CD4-positive, CD25-positive, alpha-beta regulatory T cell (primary cell): ENCODE data around the gene LMNB1. TPM values are rescaled to one million over a fixed set of nuclear protein-coding genes. Genes with fewer than 3 reads are reported as not detected.
A peak's percentile ranks its signal among the peaks of the same experiment; 100 is the strongest.
"Not testable (repeated sequence)": the region's sequence is repeated elsewhere in the genome, so short reads cannot be mapped to it uniquely, and the experiment has no call there.

Experiments
- ATAC-seq, 2 donors: fragments of 150-1000 bp; cut with Tn5 transposase; one replicate each; pipeline ENCODE4 v1.10.0; 2021; ENCODE audit warnings: low read depth in 2 of 2, moderate number of reproducible peaks in 2 of 2, moderate library complexity in 1 of 2
- DNase-seq, 3 donors: peaks; one replicate each; pipeline versions ENCODE4 v3.0.0 to v3.0.0-alpha.2; 2012 to 2022; ENCODE audit warnings: mixed read lengths in 1 of 3
- H3K27ac ChIP-seq: one replicate; pipeline ENCODE4 v1.7.0; 2013; ENCODE audit warnings: mild to moderate bottlenecking, low read length; ENCODE audit not compliant: insufficient read depth, poor library complexity, severe bottlenecking
- H3K27me3 ChIP-seq: one replicate; pipeline ENCODE4 v1.7.0; 2013; ENCODE audit warnings: low read length; ENCODE audit not compliant: control insufficient read depth, insufficient read depth
- H3K36me3 ChIP-seq: one replicate; pipeline ENCODE4 v1.7.0; 2013; ENCODE audit warnings: mild to moderate bottlenecking, low read length, moderate library complexity; ENCODE audit not compliant: control insufficient read depth, insufficient read depth
- H3K4me1 ChIP-seq: 2 replicates; pipeline ENCODE4 v1.7.0; 2013; ENCODE audit warnings: mild to moderate bottlenecking, low read length; ENCODE audit not compliant: insufficient read depth, control insufficient read depth, poor library complexity, severe bottlenecking
- H3K4me3 ChIP-seq: one replicate; pipeline ENCODE4 v1.7.0; 2013; ENCODE audit warnings: low read depth, mild to moderate bottlenecking, low read length, moderate library complexity
- H3K9me3 ChIP-seq, 2 experiments: 1 replicate in 1 of 2; 2 replicates in 1 of 2; pipeline ENCODE4 v1.7.0; 2013; ENCODE audit warnings: low read length in 2 of 2, mild to moderate bottlenecking in 1 of 2, moderate library complexity in 1 of 2; ENCODE audit not compliant: control insufficient read depth in 2 of 2
- H3K27ac Mint-ChIP-seq, 3 donors: one replicate each; pipeline ENCODE4 v1.8.0; 2020 to 2022; ENCODE audit warnings: mild to moderate bottlenecking in 3 of 3, mixed read lengths in 3 of 3, moderate library complexity in 2 of 3
- H3K27me3 Mint-ChIP-seq: one replicate; pipeline ENCODE4 v1.8.0; 2022; ENCODE audit warnings: mild to moderate bottlenecking, mixed read lengths
- H3K36me3 Mint-ChIP-seq: one replicate; pipeline ENCODE4 v1.8.0; 2020; ENCODE audit warnings: mixed read lengths
- H3K4me1 Mint-ChIP-seq, 4 donors: one replicate each; pipeline ENCODE4 v1.8.0; 2020 to 2022; ENCODE audit warnings: mixed read lengths in 4 of 4, mild to moderate bottlenecking in 1 of 4
- H3K4me3 Mint-ChIP-seq, 4 donors: one replicate each; pipeline ENCODE4 v1.8.0; 2020 to 2022; ENCODE audit warnings: mild to moderate bottlenecking in 4 of 4, mixed read lengths in 4 of 4, moderate library complexity in 3 of 4
- H3K9me3 Mint-ChIP-seq, 7 donors: one replicate each; pipeline ENCODE4 v1.8.0; 2020 to 2022; ENCODE audit warnings: mixed read lengths in 7 of 7, mild to moderate bottlenecking in 3 of 7, moderate library complexity in 2 of 7
- polyA plus RNA-seq, 4 donors: library from polyadenylated mRNA; unstranded; fragments of 300-500 nt; fragmentation: Illumina TruSeq; gene quantifications; one replicate each; pipeline ENCODE4 v1.2.3, GENCODE V29; 2021
- total RNA-seq: library from RNA; stranded (reverse); gene quantifications from one replicate; pipeline ENCODE4 v1.2.3, GENCODE V29; 2022

The LMNB1 gene
- total and polyA plus RNA-seq, 5 donors from 2014 or later, result 11.5 to 52.5 (median 19.4) TPM

DNA sequence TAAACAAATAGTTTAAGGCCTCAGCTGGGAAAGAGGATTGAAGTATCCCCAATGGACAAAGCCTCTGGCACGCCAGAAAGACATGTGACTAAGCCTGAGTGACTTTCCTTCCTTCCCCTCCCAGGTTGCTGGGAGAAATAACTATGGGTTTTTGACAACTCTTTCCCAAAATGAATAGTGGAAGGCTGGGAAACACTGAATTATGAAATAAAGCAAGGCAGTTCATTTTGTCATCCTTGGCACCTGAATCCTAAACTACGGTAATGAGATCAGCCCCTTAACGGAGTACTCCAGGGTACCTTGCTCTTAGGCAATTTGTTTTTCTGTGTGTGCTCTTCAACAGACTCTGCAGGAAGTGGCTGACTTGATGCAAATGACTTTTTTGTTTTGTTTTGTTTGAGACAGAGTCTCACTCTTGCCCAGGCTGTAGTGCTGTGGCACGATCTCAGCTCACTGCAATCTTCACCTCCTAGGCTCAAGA is 75.2 kb downstream of the LMNB1 start:
- no peaks in the 10 kb centered on the region for H3K36me3 ChIP-seq
- Mint-ChIP-seq H3K27me3 (no peaks in the 10 kb centered on the region), H3K36me3 (peaks cover 15% of the 10 kb centered on the region), H3K4me3 (peak overlapping the region; percentile 88 to 94 (median 89)), H3K9me3 (peaks cover 0 to 5% (median 0%) of the 10 kb centered on the region in 7 donors), H3K4me1 (peaks cover 25 to 81% (median 54%) of the 10 kb centered on the region in 4 donors), H3K27ac (peak overlapping the region; percentile 99 to 100 (median 99))
- H3K27ac ChIP-seq, result peak overlapping the region; percentile 79
- no peaks in the 10 kb centered on the region for H3K27me3 ChIP-seq
- no peaks in the 10 kb centered on the region for H3K9me3 ChIP-seq
- peak in 2 of 3 donors; percentile 69 to 85 for DNase-seq
- H3K4me1 ChIP-seq, result peaks cover 39% of the 10 kb centered on the region
- H3K4me3 ChIP-seq, result peak overlapping the region; percentile 76
- peak; percentile 88 to 89 for ATAC-seq

DNA sequence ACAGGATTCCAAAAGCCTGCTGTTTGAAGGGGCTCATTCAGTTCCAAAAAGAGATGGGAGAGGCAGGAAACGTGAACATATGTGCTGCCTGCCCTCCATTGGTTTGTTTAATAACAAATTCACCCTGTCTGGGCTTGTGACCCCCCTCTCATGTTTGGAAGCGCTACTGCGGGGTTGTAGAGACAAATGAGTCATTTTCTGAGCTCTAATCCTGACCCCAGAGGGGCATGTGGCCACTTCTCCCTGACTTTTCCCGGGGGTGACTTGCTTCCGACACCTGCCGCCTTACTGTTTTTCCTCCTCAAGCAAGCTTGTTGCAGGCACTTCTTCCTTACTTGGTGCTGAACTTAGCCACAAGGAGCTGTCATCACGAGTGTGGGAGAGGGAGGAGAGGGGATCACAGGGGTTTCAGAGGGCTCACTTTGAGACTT is 75.9 kb downstream of the LMNB1 start:
- Histone ChIP-seq H3K4me1 (peaks cover 35% of the 10 kb centered on the region), H3K4me3 (peak overlapping the region; percentile 76), H3K9me3 (no peaks in the 10 kb centered on the region), H3K27ac (peak overlapping the region; percentile 79), H3K36me3 (no peaks in the 10 kb centered on the region), H3K27me3 (no peaks in the 10 kb centered on the region)
- Mint-ChIP-seq H3K27ac (peak overlapping the region; percentile 99 to 100 (median 99)), H3K4me1 (peaks cover 18 to 76% (median 51%) of the 10 kb centered on the region in 4 donors), H3K9me3 (peaks cover 0 to 5% (median 0%) of the 10 kb centered on the region in 7 donors), H3K4me3 (peak overlapping the region; percentile 88 to 94 (median 89)), H3K36me3 (peaks cover 18% of the 10 kb centered on the region), H3K27me3 (no peaks in the 10 kb centered on the region)
- peak in 1 of 3 donors; percentile 8 for DNase-seq
- ATAC-seq, result no peak

- peak overlapping the region; percentile 99 to 100 (median 99) for H3K27ac Mint-ChIP-seq
- Histone ChIP-seq H3K27ac (peak overlapping the region; percentile 79), H3K4me1 (peaks cover 35% of the 10 kb centered on the region), H3K4me3 (peak overlapping the region; percentile 76)
- not testable (repeated sequence) for H3K9me3 ChIP-seq, H3K9me3 Mint-ChIP-seq, H3K27me3 ChIP-seq, H3K27me3 Mint-ChIP-seq, H3K36me3 ChIP-seq
- DNase-seq (peak; percentile 32 to 49 (median 42)), ATAC-seq (peak; percentile 33 to 40)
- H3K4me3 Mint-ChIP-seq, result peak overlapping the region; percentile 88 to 94 (median 89)
- peaks cover 17 to 71% (median 46%) of the 10 kb centered on the region in 4 donors for H3K4me1 Mint-ChIP-seq
- peaks cover 22% of the 10 kb centered on the region for H3K36me3 Mint-ChIP-seq
These were observed 76.8 kb downstream of the LMNB1 start for GRCh38 chr5:126853541-126854307.

DNA sequence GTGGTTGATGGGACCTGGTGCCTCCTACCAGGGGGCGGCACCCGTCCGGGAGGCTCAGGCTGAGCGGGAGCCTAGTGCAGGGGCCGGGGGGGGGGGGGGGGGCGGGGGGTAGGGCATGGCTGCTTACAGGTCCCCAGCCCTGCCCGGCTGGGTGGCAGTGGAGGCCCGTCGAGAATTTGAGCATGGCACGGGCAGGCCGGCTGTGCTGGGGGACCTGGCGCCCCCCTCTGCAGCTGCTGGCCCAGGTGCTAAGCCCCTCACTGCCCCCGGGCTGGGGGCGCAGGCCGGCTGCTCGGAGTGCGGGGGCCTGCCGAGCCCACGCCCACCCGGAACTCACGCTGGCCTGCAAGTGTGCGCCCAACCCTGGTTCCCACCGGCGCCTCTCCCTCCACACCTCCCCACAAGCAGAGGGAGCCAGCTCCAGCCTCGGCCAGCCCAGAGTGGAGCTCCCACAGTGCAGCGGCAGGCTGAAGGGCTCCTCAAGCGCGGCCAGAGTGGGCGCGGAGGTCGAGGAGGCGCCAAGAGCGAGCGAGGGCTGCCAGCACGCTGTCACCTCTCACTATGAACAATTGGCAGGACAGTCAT is 77.7 kb downstream of the LMNB1 start:
- DNase-seq (no peak), ATAC-seq (no peak)
- Mint-ChIP-seq H3K27me3 (no peaks in the 10 kb centered on the region), H3K27ac (peak overlapping the region; percentile 85 to 94 (median 92)), H3K9me3 (peaks cover 0 to 5% (median 0%) of the 10 kb centered on the region in 7 donors), H3K36me3 (peaks cover 22% of the 10 kb centered on the region), H3K4me3 (peak overlapping the region in 3 of 4 donors; percentile 59 to 78 (median 69)), H3K4me1 (peaks cover 17 to 66% (median 43%) of the 10 kb centered on the region in 4 donors)
- Histone ChIP-seq H3K27me3 (no peaks in the 10 kb centered on the region), H3K9me3 (no peaks in the 10 kb centered on the region), H3K4me3 (no peak overlapping the region), H3K4me1 (peaks cover 35% of the 10 kb centered on the region), H3K27ac (peak overlapping the region; percentile 33), H3K36me3 (no peaks in the 10 kb centered on the region)

- H3K27ac ChIP-seq, result peak overlapping the region; percentile 33
- Mint-ChIP-seq H3K9me3 (peaks cover 0 to 5% (median 0%) of the 10 kb centered on the region in 7 donors), H3K36me3 (peaks cover 22% of the 10 kb centered on the region), H3K4me3 (peak overlapping the region; percentile 5 to 78 (median 64)), H3K27me3 (no peaks in the 10 kb centered on the region), H3K4me1 (peaks cover 22 to 66% (median 46%) of the 10 kb centered on the region in 4 donors), H3K27ac (peak overlapping the region; percentile 85 to 94 (median 92))
- peaks cover 38% of the 10 kb centered on the region for H3K4me1 ChIP-seq
- ATAC-seq (no peak), DNase-seq (peak in 2 of 3 donors; percentile 15 to 53)
- no peaks in the 10 kb centered on the region for H3K9me3 ChIP-seq
- no peaks in the 10 kb centered on the region for H3K27me3 ChIP-seq
- H3K36me3 ChIP-seq, result no peaks in the 10 kb centered on the region
- peak overlapping the region; percentile 13 for H3K4me3 ChIP-seq
These were observed 78.3 kb downstream of the LMNB1 start for GRCh38 chr5:126855266-126855665.

DNA sequence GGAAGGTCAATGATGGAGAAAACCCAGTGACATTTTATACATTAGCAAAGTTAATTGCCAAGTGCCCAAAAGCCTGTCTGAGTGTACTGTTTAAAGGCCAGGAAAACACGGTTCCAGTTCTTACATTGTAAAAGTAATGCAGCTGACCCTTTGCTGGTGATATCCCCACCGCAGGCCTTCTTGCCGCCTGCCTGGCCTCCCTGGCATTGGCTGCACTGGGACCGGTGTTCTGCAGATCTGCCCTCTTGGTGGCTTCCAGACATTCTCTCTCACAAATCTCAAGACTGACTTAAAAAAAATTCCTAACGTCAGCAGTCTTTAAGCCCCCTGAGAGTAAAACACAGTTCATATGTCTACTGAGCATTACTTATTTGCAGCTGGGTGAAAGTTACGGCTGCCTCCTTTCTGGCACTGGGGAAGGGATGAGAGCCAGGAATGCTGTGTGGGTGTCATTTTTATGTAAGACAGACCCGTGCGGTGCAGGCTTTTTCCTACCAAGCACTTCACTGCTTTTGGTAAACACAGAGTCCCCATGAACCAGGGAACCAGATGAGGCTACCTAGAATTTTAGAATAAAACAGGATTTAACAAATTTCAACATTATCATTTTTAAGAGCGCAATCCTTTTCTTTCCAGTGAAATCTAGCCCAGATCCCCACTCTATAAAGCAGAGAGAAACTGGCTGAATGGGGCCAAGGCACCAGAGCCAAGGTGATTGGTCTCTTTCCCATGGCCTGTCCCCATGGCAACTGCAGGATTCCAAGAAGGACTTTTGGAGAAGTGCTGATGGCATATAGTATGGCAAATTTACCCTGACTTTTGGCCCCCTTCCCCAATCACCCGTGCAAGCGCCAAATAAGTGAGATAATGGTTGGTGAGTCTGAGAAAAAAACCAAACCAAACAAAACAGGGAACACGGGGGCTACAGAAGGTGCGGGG is 80.8 kb downstream of the LMNB1 start:
- no peak for ATAC-seq
- Histone ChIP-seq H3K27me3 (no peaks in the 10 kb centered on the region), H3K27ac (no peak overlapping the region), H3K36me3 (no peaks in the 10 kb centered on the region), H3K4me1 (peaks cover 22% of the 10 kb centered on the region), H3K9me3 (no peaks in the 10 kb centered on the region), H3K4me3 (no peak overlapping the region)
- Mint-ChIP-seq H3K27me3 (no peaks in the 10 kb centered on the region), H3K36me3 (peaks cover 26% of the 10 kb centered on the region), H3K9me3 (peaks cover 0 to 5% (median 0%) of the 10 kb centered on the region in 7 donors), H3K4me1 (peaks cover 21 to 50% (median 33%) of the 10 kb centered on the region in 4 donors), H3K4me3 (peak overlapping the region in 1 of 4 donors; percentile 3), H3K27ac (peak overlapping the region in 2 of 3 donors; percentile 23 to 82)
- DNase-seq, result no peak

- DNase-seq, result no peak
- Histone ChIP-seq H3K27ac (no peak overlapping the region), H3K4me3 (no peak overlapping the region), H3K4me1 (peaks cover 15% of the 10 kb centered on the region), H3K36me3 (no peaks in the 10 kb centered on the region), H3K27me3 (no peaks in the 10 kb centered on the region), H3K9me3 (no peaks in the 10 kb centered on the region)
- Mint-ChIP-seq H3K4me3 (no peak overlapping the region), H3K27me3 (no peaks in the 10 kb centered on the region), H3K27ac (no peak overlapping the region), H3K4me1 (peaks cover 17 to 43% (median 32%) of the 10 kb centered on the region in 4 donors), H3K9me3 (peaks cover 0 to 5% (median 0%) of the 10 kb centered on the region in 7 donors), H3K36me3 (peaks cover 24% of the 10 kb centered on the region)
- ATAC-seq, result no peak
These were observed 81.5 kb downstream of the LMNB1 start for GRCh38 chr5:126858441-126858840.
